ENCODE measurements around the gene TRIM65.

DNA sequence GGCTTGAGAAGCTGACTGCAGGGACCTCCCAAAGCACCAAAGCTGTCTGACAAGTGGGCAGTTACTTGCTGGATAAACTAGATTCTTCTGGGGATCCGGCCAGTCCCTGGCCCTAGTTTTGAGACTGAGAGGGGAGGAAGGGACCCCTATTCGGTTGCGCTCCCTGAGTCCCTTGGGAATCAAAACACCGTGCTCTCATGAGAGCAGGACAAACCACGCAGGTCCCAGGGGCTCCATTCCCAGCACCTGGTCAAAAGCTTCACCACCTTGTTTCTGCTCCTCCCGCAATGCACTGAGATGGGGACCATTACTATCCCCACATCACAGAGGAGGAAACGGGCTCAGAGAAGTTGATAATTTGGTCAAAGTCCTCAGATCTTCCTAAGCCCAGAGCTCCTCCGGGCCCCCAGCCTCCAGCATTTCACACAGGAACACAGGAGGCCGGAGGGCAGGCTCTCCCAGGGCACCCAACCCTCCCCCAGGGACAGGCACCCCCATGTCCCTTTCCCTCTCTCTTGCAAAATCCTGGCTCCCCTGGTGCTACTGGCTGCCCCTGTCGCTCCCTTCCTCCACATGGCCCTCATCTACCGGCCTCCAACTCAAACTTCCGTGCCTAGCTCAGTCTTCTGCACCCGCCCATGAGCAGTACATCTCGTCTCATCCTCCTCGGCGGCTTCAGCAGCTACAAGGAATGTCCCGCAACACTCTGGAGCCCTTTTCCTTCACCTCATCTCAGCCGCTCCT is 3.3 kb downstream of the TRIM65 start:
- TF ChIP-seq SMAD5 (IDR thresholded peaks at IDR 0.05; ENCODE audit: low read depth) (no peak), CTCF (IDR thresholded peaks at IDR 0.05 in 2 of 3, conservative IDR thresholded peaks at IDR 0.05 in 1 of 3; ENCODE audit: control insufficient read depth in 2 of 3, extremely low read depth in 1 of 3, insufficient read depth in 1 of 3, low read depth in 3 of 3, low read length in 3 of 3) (no peak), CBFB (IDR thresholded peaks at IDR 0.05; ENCODE audit: low read depth) (no peak), POLR2A (IDR thresholded peaks at IDR 0.05; ENCODE audit: low read depth, low read length) (no peak), RFX5 (IDR thresholded peaks at IDR 0.05; ENCODE audit: low read depth, low read length) (no peak), HDGF (IDR thresholded peaks at IDR 0.05) (no peak), REST (IDR thresholded peaks at IDR 0.05; ENCODE audit: low read depth, low read length) (no peak), SIN3A (IDR thresholded peaks at IDR 0.05; ENCODE audit: low read depth, low read length) (no peak), ETV6 (conservative IDR thresholded peaks at IDR 0.05 in 1 of 2, IDR thresholded peaks at IDR 0.05 in 1 of 2; ENCODE audit: borderline replicate concordance in 1 of 2, low read depth in 1 of 2) (no peak), GABPA (IDR thresholded peaks at IDR 0.05; ENCODE audit: low read depth) (no peak), POLR2AphosphoS2 (IDR thresholded peaks at IDR 0.05; ENCODE audit: low read depth, low read length) (no peak)
- TF ChIP-seq, protein P1, sequence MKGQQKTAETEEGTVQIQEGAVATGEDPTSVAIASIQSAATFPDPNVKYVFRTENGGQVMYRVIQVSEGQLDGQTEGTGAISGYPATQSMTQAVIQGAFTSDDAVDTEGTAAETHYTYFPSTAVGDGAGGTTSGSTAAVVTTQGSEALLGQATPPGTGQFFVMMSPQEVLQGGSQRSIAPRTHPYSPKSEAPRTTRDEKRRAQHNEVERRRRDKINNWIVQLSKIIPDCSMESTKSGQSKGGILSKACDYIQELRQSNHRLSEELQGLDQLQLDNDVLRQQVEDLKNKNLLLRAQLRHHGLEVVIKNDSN (IDR thresholded peaks at IDR 0.05; ENCODE audit: borderline replicate concordance, extremely low read length, insufficient read depth, low read depth, low read length), result no peak

All from GM12878 (cell line).